Breast epithelium (tissue), 4 donors: ENCODE data around the gene NDUFC2. TPM values are rescaled to one million over a fixed set of nuclear protein-coding genes. Genes with fewer than 3 reads are reported as not detected.
A peak's percentile ranks its signal among the peaks of the same experiment; 100 is the strongest.

Experiments used
- DNase-seq, 2 donors: peaks; one replicate each; pipeline ENCODE4 v3.0.0-alpha.2; 2019; ENCODE audit warnings: low spot score in 2 of 2
- H3K27ac ChIP-seq, 2 donors: fragments of 200-600 bp; sonication (generic) in 1 of 2; one replicate each; pipeline ENCODE4 v1.5.1; 2016 to 2019; ENCODE audit warnings: mild to moderate bottlenecking in 1 of 2
- H3K27me3 ChIP-seq, 2 donors: fragments of 200-600 bp; sonication (generic) in 1 of 2; one replicate each; pipeline versions ENCODE4 v1.5.1 to v1.6.0; 2017 to 2019; ENCODE audit warnings: control low read depth in 1 of 2, mild to moderate bottlenecking in 1 of 2
- H3K36me3 ChIP-seq: fragments of 200-600 bp; one replicate; pipeline ENCODE4 v1.5.1; 2019
- H3K4me1 ChIP-seq, 2 donors: fragments of 200-600 bp; sonication (generic); one replicate each; pipeline ENCODE4 v1.5.1; 2016 to 2019; ENCODE audit warnings: control low read depth in 1 of 2
- H3K4me3 ChIP-seq, 3 donors: fragments of 200-600 bp; sonication (generic); 1 replicate in 2 of 3; 2 replicates in 1 of 3; pipeline ENCODE4 v1.5.1; 2016 to 2019; ENCODE audit warnings: mild to moderate bottlenecking in 3 of 3, moderate library complexity in 2 of 3
- H3K9me3 ChIP-seq, 2 donors: fragments of 200-600 bp; sonication (generic) in 1 of 2; one replicate each; pipeline ENCODE4 v1.5.1; 2016 to 2019; ENCODE audit warnings: control low read depth in 1 of 2
- CTCF ChIP-seq, 3 donors: fragments of 450-650 bp; IDR thresholded peaks; one replicate each; pipeline ENCODE4 v1.5.1; 2016 to 2017; ENCODE audit warnings: antibody characterized with exemption in 3 of 3, mild to moderate bottlenecking in 3 of 3, moderate library complexity in 3 of 3
- POLR2A ChIP-seq: fragments of 450-650 bp; IDR thresholded peaks from one replicate; pipeline ENCODE4 v1.6.1; 2016; ENCODE audit warnings: antibody characterized with exemption, mild to moderate bottlenecking, moderate library complexity
- POLR2AphosphoS5 ChIP-seq, 3 donors: sonication (generic); formaldehyde crosslinking; IDR thresholded peaks; one replicate each; pipeline ENCODE4 v1.6.1; 2017; ENCODE audit warnings: antibody characterized with exemption in 3 of 3
- intact Hi-C: fragments of 100-400 bp; cut with DNase I; formaldehyde crosslinking; loops from one replicate; pipeline ENCODE4 v1.15.1; 2023; ENCODE audit warnings: low total_unique reads
- total RNA-seq, 3 donors: library from RNA; depleted of rRNA; stranded (reverse); fragments of >200 nt; gene quantifications; one replicate each; pipeline ENCODE4 v1.1.0, GENCODE V29; 2016

The NDUFC2 gene
- total RNA-seq, 3 donors from 2014 or later, result 101 to 105 (median 103) TPM

GRCh38 chr11:78065203-78065602, 14.5 kb downstream of the NDUFC2 start:
- no peak overlapping the region for H3K27ac ChIP-seq
- no peak for TF ChIP-seq CTCF (IDR thresholded peaks at IDR 0.05)
- TF ChIP-seq POLR2A, result no peak
- no peak for TF ChIP-seq POLR2AphosphoS5 (IDR thresholded peaks at IDR 0.05)
- no peak overlapping the region for H3K4me3 ChIP-seq
- no peaks in the 10 kb centered on the region for H3K27me3 ChIP-seq
- DNase-seq, result no peak
- peaks cover 0 to 12% of the 10 kb centered on the region in 2 donors for H3K4me1 ChIP-seq
- intact Hi-C loops, result no loop called here
- H3K36me3 ChIP-seq, result no peaks in the 10 kb centered on the region
- no peaks in the 10 kb centered on the region for H3K9me3 ChIP-seq

- no peak for DNase-seq
- intact Hi-C loops, result no loop called here
- H3K27ac ChIP-seq, result peak within 1 kb of the TSS; percentile 43 to 76
These were observed 16.1 kb downstream of the NDUFC2 start, which contains the start of gene THRSP for GRCh38 chr11:78063440-78064181. Gene THRSP, plus strand, starts transcription at chr11:78063861. Its CDS starts 21 bp downstream, at chr11:78063882.

DNA sequence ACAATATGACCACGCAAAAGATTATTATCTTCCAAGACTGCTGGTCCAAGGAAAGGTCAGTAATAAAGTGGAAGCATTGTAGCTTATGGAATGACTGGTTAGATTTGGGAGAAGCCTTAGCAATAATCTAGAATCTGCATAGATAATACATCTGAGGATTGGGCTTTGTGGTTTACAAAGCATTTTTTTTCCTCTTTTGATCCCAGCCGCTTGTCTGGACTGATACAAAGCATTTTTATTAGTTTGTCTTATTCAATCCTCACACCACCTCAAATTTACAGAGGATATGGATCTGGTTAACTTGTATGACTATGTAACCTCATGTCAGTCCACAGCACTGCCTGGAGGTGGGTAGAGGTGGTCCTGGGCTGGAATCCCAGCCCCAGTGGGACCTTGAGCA, 17.0 kb downstream of the NDUFC2 start:
- Histone ChIP-seq H3K27me3 (no peaks in the 10 kb centered on the region), H3K4me1 (peaks cover 0 to 12% of the 10 kb centered on the region in 2 donors), H3K36me3 (no peaks in the 10 kb centered on the region), H3K27ac (peak overlapping the region; percentile 43 to 76), H3K9me3 (no peaks in the 10 kb centered on the region), H3K4me3 (no peak overlapping the region)
- DNase-seq, result no peak
- TF ChIP-seq CTCF (IDR thresholded peaks at IDR 0.05) (no peak), POLR2A (no peak), POLR2AphosphoS5 (IDR thresholded peaks at IDR 0.05) (no peak)
- intact Hi-C loops, result no loop called here

More at GRCh38 chr11:78063440-78064181, 16.1 kb downstream of the NDUFC2 start, which contains the start of gene THRSP:
- Histone ChIP-seq H3K9me3 (no peaks in the 10 kb centered on the region), H3K27me3 (no peaks in the 10 kb centered on the region), H3K36me3 (no peaks in the 10 kb centered on the region), H3K4me1 (peaks cover 0 to 12% of the 10 kb centered on the region in 2 donors), H3K4me3 (peak within 1 kb of the TSS in 1 of 3 donors; percentile 12)
- TF ChIP-seq POLR2A, result no peak
- TF ChIP-seq CTCF (IDR thresholded peaks at IDR 0.05), result no peak
- no peak for TF ChIP-seq POLR2AphosphoS5 (IDR thresholded peaks at IDR 0.05)

GRCh38 chr11:78061921-78062311, 17.7 kb downstream of the NDUFC2 start:
- H3K4me3 ChIP-seq, result no peak overlapping the region
- peak overlapping the region; percentile 76 for H3K27ac ChIP-seq
- intact Hi-C loops, result no loop called here
- no peaks in the 10 kb centered on the region for H3K36me3 ChIP-seq
- no peaks in the 10 kb centered on the region for H3K9me3 ChIP-seq
- no peaks in the 10 kb centered on the region for H3K27me3 ChIP-seq
- no peak for TF ChIP-seq POLR2AphosphoS5 (IDR thresholded peaks at IDR 0.05)
- TF ChIP-seq CTCF (IDR thresholded peaks at IDR 0.05), result no peak
- TF ChIP-seq POLR2A, result no peak
- peak in 1 of 2 donors; percentile 57 for DNase-seq
- H3K4me1 ChIP-seq, result peaks cover 0 to 12% of the 10 kb centered on the region in 2 donors

- peak overlapping the region; percentile 76 for H3K27ac ChIP-seq
- no peaks in the 10 kb centered on the region for H3K27me3 ChIP-seq
- H3K4me3 ChIP-seq, result no peak overlapping the region
- intact Hi-C loops, result no loop called here
- no peak for TF ChIP-seq POLR2AphosphoS5 (IDR thresholded peaks at IDR 0.05)
- no peak for TF ChIP-seq POLR2A
- no peak for TF ChIP-seq CTCF (IDR thresholded peaks at IDR 0.05)
- H3K4me1 ChIP-seq, result peaks cover 0 to 12% of the 10 kb centered on the region in 2 donors
- no peaks in the 10 kb centered on the region for H3K36me3 ChIP-seq
- no peaks in the 10 kb centered on the region for H3K9me3 ChIP-seq
- DNase-seq, result peak; percentile 57 to 70
These were observed 18.4 kb downstream of the NDUFC2 start for GRCh38 chr11:78061088-78061920.
